T-cell (primary cell): ENCODE measurements around the gene PYGM. TPM values are rescaled to one million over a fixed set of nuclear protein-coding genes. Genes with fewer than 3 reads are reported as not detected.
A peak's percentile ranks its signal among the peaks of the same experiment; 100 is the strongest.

Experiments
- ATAC-seq, 4 experiments: fragments of 200-7000 bp in 3 of 4; fragments of 150-1000 bp in 1 of 4; cut with Tn5 transposase; replicated peaks in 1 of 4; 1 replicate in 3 of 4; 2 replicates in 1 of 4; pipeline ENCODE4 v1.10.0; 2021; ENCODE audit warnings: moderate library complexity in 3 of 4, mild to moderate bottlenecking in 2 of 4, moderate number of reproducible peaks in 1 of 4
- CTCF ChIA-PET, 2 donors: fragments of 300-600 bp; sonication (Branson Sonifier 250); formaldehyde crosslinking; loops; one replicate each; lab custom pipeline; 2022; ENCODE audit warnings: antibody characterized with exemption in 2 of 2; lab: Charles Lee
- POLR2A ChIA-PET, 2 donors: fragments of 300-600 bp; sonication (Branson Sonifier 250); formaldehyde crosslinking; loops; one replicate each; lab custom pipeline; 2022; ENCODE audit warnings: antibody characterized with exemption in 2 of 2; lab: Charles Lee
- DNase-seq, 35 experiments: peaks; one replicate each; pipeline versions ENCODE4 v3.0.0 to v3.0.0-alpha.2; 2013 to 2023
- H3K27ac ChIP-seq: one replicate; pipeline ENCODE4 v1.5.1; 2013; ENCODE audit warnings: low read length
- H3K27me3 ChIP-seq, 2 experiments: replicated peaks in 1 of 2; 1 replicate in 1 of 2; 2 replicates in 1 of 2; pipeline versions ENCODE4 v1.6.1 to v1.7.0; 2013; ENCODE audit warnings: low read length in 1 of 2, mixed read lengths in 1 of 2; ENCODE audit not compliant: control insufficient read depth in 2 of 2, insufficient read depth in 2 of 2; ENCODE audit errors: extremely low read depth in 1 of 2
- H3K36me3 ChIP-seq, 2 donors: 1 replicate in 1 of 2; 2 replicates in 1 of 2; pipeline versions ENCODE4 v1.6.1 to v1.7.0; 2013; ENCODE audit warnings: low read length in 1 of 2; ENCODE audit not compliant: control insufficient read depth in 2 of 2, insufficient read depth in 1 of 2; ENCODE audit errors: extremely low read depth in 1 of 2
- H3K4me1 ChIP-seq, 2 experiments: 1 replicate in 1 of 2; 2 replicates in 1 of 2; pipeline versions ENCODE4 v1.6.1 to v1.7.0; 2013; ENCODE audit warnings: low read length in 2 of 2, mixed read lengths in 1 of 2; ENCODE audit not compliant: insufficient read depth in 2 of 2, control insufficient read depth in 1 of 2; ENCODE audit errors: extremely low read depth in 1 of 2
- H3K4me3 ChIP-seq, 2 donors: 1 replicate in 1 of 2; 2 replicates in 1 of 2; pipeline versions ENCODE4 v1.5.1 to v1.7.0; 2013; ENCODE audit warnings: mild to moderate bottlenecking in 2 of 2, low read length in 1 of 2, moderate library complexity in 1 of 2; ENCODE audit not compliant: control insufficient read depth in 1 of 2; ENCODE audit errors: extremely low read depth in 1 of 2
- H3K9me3 ChIP-seq: 2 replicates; pipeline ENCODE4 v1.7.0; 2013
- H3K27ac Mint-ChIP-seq, 2 donors: one replicate each; pipeline ENCODE4 v1.8.0; 2020 to 2021; ENCODE audit warnings: mild to moderate bottlenecking in 2 of 2, mixed read lengths in 2 of 2
- H3K27me3 Mint-ChIP-seq, 2 donors: one replicate each; pipeline ENCODE4 v1.8.0; 2021 to 2022; ENCODE audit warnings: mixed read lengths in 2 of 2
- H3K36me3 Mint-ChIP-seq: one replicate; pipeline ENCODE4 v1.8.0; 2021; ENCODE audit warnings: mixed read lengths
- H3K4me1 Mint-ChIP-seq, 3 donors: one replicate each; pipeline ENCODE4 v1.8.0; 2020 to 2022; ENCODE audit warnings: mixed read lengths in 3 of 3, mild to moderate bottlenecking in 1 of 3
- H3K4me3 Mint-ChIP-seq, 3 donors: one replicate each; pipeline ENCODE4 v1.8.0; 2020 to 2022; ENCODE audit warnings: mild to moderate bottlenecking in 3 of 3, mixed read lengths in 3 of 3, moderate library complexity in 3 of 3
- H3K9me3 Mint-ChIP-seq, 3 donors: one replicate each; pipeline ENCODE4 v1.8.0; 2020 to 2022; ENCODE audit warnings: mixed read lengths in 3 of 3
- WGBS: methylation state at CpG from one replicate; pipeline ENCODE4 v1.1.5; 2013; ENCODE audit warnings: missing lambda C conversion rate; ENCODE audit not compliant: insufficient coverage; 5-methylcytosine and 5-hydroxymethylcytosine counted together
- total RNA-seq, 35 experiments: library from RNA in 6 of 35; stranded (reverse) in 6 of 35; fragments of 120-200 nt in 1 of 35; gene quantifications; one replicate each; pipeline versions ENCODE4 v1.2.1 to v1.2.4 and lab custom pipeline; 2013 to 2026

PYGM gene
- total RNA-seq, 5 donors from 2014 or later (not counting 1 experiment from before 2014, with no cell fraction given) = 7.4 to 34.7 (median 8.5) TPM

DNA sequence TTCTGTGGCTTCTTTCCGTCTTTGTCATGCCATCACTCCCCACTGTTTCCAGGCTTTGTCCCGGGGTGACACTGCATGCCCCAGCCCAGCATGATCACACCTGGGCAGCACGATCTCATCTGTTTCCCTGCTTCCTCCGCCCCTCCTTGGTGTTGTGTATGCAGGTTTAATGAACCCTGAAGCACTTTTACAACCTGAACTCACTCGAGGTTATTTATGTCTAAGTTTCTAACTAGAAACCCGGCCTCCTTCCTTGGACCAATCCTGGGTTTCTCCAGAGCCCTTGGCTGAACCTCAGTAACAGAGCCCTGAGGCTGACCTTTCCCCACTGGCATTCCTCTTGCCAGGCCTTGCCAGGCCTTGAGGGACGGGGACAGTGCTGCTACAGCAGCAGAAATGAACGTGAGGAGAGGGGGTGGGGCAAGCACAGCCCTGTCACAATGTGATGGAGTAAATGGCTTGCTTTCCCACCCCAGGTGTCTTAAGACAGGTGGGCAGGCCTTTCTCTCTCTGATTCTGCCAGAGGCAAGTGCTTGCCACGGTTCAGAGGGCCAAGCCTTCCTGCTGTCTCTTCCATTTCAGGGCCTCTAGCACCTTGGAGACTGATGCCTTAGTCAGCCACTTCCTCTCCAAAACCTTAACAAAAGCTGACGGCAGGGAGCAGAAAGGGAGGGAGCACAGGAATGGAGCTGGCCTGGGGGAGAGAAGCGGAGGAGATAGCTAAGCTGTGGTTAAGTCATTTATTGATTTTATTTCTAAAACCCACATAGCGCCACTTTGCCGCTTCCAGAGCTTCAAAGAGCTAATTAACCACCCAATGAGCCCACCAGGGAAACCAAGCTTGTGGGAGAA is 3.1 kb upstream of the PYGM start:
- ChIA-PET POLR2A (interaction anchor here (0.6 to 3.0 kb wide), 8 partner anchors 9 to 432 kb away, joined by 3 to 17 read pairs (median 5); partner anchors contain the start of genes RASGRP2 (in 1 of the 2) and SF1 (in 1 of the 2)), CTCF (interaction anchor here in 1 of 2 donors (1.0 to 1.8 kb wide), 4 partner anchors 9 to 16 kb away, joined by 3 to 9 read pairs (median 4); partner anchors contain the start of gene SF1)
- Histone ChIP-seq H3K27ac (peak overlapping the region; percentile 74), H3K4me3 (peak overlapping the region in 1 of 2 donors; percentile 30), H3K36me3 (peaks cover 11 to 53% of the 10 kb centered on the region in 2 donors), H3K4me1 (peaks cover 65 to 100% of the 10 kb centered on the region in 2 experiments), H3K27me3 (no peaks in the 10 kb centered on the region), H3K9me3 (no peaks in the 10 kb centered on the region)
- H3K4me1 Mint-ChIP-seq = peaks cover 83 to 87% (median 86%) of the 10 kb centered on the region in 3 donors
- H3K27ac Mint-ChIP-seq = peak overlapping the region; percentile 88 to 97
- H3K9me3 Mint-ChIP-seq = no peaks in the 10 kb centered on the region
- no peaks in the 10 kb centered on the region for H3K27me3 Mint-ChIP-seq
- peak in 5 of 35 experiments; percentile 26 to 55 (median 28) for DNase-seq
- peak overlapping the region; percentile 25 to 86 (median 70) for H3K4me3 Mint-ChIP-seq
- WGBS = 80% methylated on average over 1 of the region's 13 CpGs
- ATAC-seq = peak in 3 of 4 experiments; percentile 4 to 14 (median 10)
- H3K36me3 Mint-ChIP-seq = peaks cover 42% of the 10 kb centered on the region

GRCh38 chr11:64762277-64762673 is 2.5 kb upstream of the PYGM start:
- Mint-ChIP-seq H3K9me3 (no peaks in the 10 kb centered on the region), H3K27ac (peak overlapping the region; percentile 88 to 97), H3K4me1 (peaks cover 77 to 85% (median 83%) of the 10 kb centered on the region in 3 donors), H3K4me3 (peak overlapping the region; percentile 25 to 86 (median 70)), H3K27me3 (no peaks in the 10 kb centered on the region), H3K36me3 (peaks cover 38% of the 10 kb centered on the region)
- Histone ChIP-seq H3K4me1 (peaks cover 60 to 100% of the 10 kb centered on the region in 2 experiments), H3K27ac (peak overlapping the region; percentile 74), H3K36me3 (peaks cover 15 to 50% of the 10 kb centered on the region in 2 donors), H3K27me3 (no peaks in the 10 kb centered on the region), H3K4me3 (no peak overlapping the region), H3K9me3 (no peaks in the 10 kb centered on the region)
- DNase-seq = no peak
- ChIA-PET CTCF (interaction anchor here in 1 of 2 donors (0.7 to 1.4 kb wide), 3 partner anchors 12 to 16 kb away, joined by 3 to 4 read pairs (median 3); partner anchors contain the start of gene SF1), POLR2A (interaction anchor here (0.6 to 3.0 kb wide), 4 partner anchors 11 to 432 kb away, joined by 3 to 15 read pairs (median 8); partner anchors contain the start of gene SF1 (in 1 of the 2))
- no peak for ATAC-seq
- 61% methylated on average over 4 of the region's 5 CpGs for WGBS

GRCh38 chr11:64760759-64761420 is 1.1 kb upstream of the PYGM start:
- no peaks in the 10 kb centered on the region for H3K27me3 Mint-ChIP-seq
- peaks cover 34% of the 10 kb centered on the region for H3K36me3 Mint-ChIP-seq
- DNase-seq (no peak), ATAC-seq (no peak)
- H3K9me3 Mint-ChIP-seq = no peaks in the 10 kb centered on the region
- H3K4me3 Mint-ChIP-seq = peak overlapping the region in 2 of 3 donors; percentile 21 to 86
- CTCF ChIA-PET = interaction anchor here (0.6 to 1.3 kb wide), 4 partner anchors 10 to 90 kb away, joined by 3 to 7 read pairs (median 4); no protein-coding TSS in a partner anchor
- Histone ChIP-seq H3K27ac (peak overlapping the region; percentile 56), H3K27me3 (no peaks in the 10 kb centered on the region), H3K4me1 (peaks cover 52 to 95% of the 10 kb centered on the region in 2 experiments), H3K4me3 (no peak overlapping the region), H3K36me3 (peaks cover 17 to 39% of the 10 kb centered on the region in 2 donors), H3K9me3 (no peaks in the 10 kb centered on the region)
- peaks cover 66 to 76% (median 74%) of the 10 kb centered on the region in 3 donors for H3K4me1 Mint-ChIP-seq
- POLR2A ChIA-PET = interaction anchor here (0.6 to 2.0 kb wide), 10 partner anchors 12 to 699 kb away, joined by 3 to 11 read pairs (median 3); no protein-coding TSS in a partner anchor
- 81% methylated on average over 6 of the region's 7 CpGs for WGBS
- peak overlapping the region; percentile 88 to 93 for H3K27ac Mint-ChIP-seq

- 95% methylated on average over 18 of the region's 21 CpGs for WGBS
- ATAC-seq (no peak), DNase-seq (no peak)
- CTCF ChIA-PET = interaction anchor here in 1 of 2 donors (0.7 to 1.3 kb wide), 3 partner anchors 8 to 15 kb away, joined by 3 to 7 read pairs (median 4); no protein-coding TSS in a partner anchor
- no peaks in the 10 kb centered on the region for H3K27me3 Mint-ChIP-seq
- H3K27ac Mint-ChIP-seq = peak overlapping the region; percentile 22 to 93
- POLR2A ChIA-PET = interaction anchor here (0.6 to 0.8 kb wide), 4 partner anchors 18 to 1822 kb away, joined by 4 to 10 read pairs (median 6); no protein-coding TSS in a partner anchor
- Histone ChIP-seq H3K9me3 (no peaks in the 10 kb centered on the region), H3K27me3 (no peaks in the 10 kb centered on the region), H3K4me3 (no peak overlapping the region), H3K4me1 (peaks cover 41 to 90% of the 10 kb centered on the region in 2 experiments), H3K27ac (no peak overlapping the region), H3K36me3 (peaks cover 17 to 25% of the 10 kb centered on the region in 2 donors)
- peak overlapping the region in 1 of 3 donors; percentile 60 for H3K4me3 Mint-ChIP-seq
- H3K36me3 Mint-ChIP-seq = peaks cover 19% of the 10 kb centered on the region
- peaks cover 51 to 60% (median 59%) of the 10 kb centered on the region in 3 donors for H3K4me1 Mint-ChIP-seq
- H3K9me3 Mint-ChIP-seq = no peaks in the 10 kb centered on the region
Measured at GRCh38 chr11:64759131-64759721, 548 bp downstream of the PYGM start.

- peak overlapping the region in 1 of 2 donors; percentile 65 for H3K27ac Mint-ChIP-seq
- H3K4me1 Mint-ChIP-seq = peaks cover 44 to 54% (median 53%) of the 10 kb centered on the region in 3 donors
- no peaks in the 10 kb centered on the region for H3K9me3 ChIP-seq
- H3K9me3 Mint-ChIP-seq = no peaks in the 10 kb centered on the region
- ChIA-PET POLR2A (interaction anchor here in 1 of 2 donors (0.5 to 0.6 kb wide), 3 partner anchors 114 to 1823 kb away, joined by 4 to 8 read pairs (median 4); no protein-coding TSS in a partner anchor), CTCF (no interaction called here)
- no peaks in the 10 kb centered on the region for H3K27me3 Mint-ChIP-seq
- H3K36me3 Mint-ChIP-seq = peaks cover 13% of the 10 kb centered on the region
- peaks cover 17 to 28% of the 10 kb centered on the region in 2 donors for H3K36me3 ChIP-seq
- no peak overlapping the region for H3K4me3 ChIP-seq
- no peak overlapping the region for H3K27ac ChIP-seq
- DNase-seq = peak in 1 of 35 experiments; percentile 23
- no peak overlapping the region for H3K4me3 Mint-ChIP-seq
- no peaks in the 10 kb centered on the region for H3K27me3 ChIP-seq
- H3K4me1 ChIP-seq = peaks cover 37 to 88% of the 10 kb centered on the region in 2 experiments
- ATAC-seq = no peak
- 98% methylated on average over 5 of the region's 15 CpGs for WGBS
Measured at GRCh38 chr11:64758330-64759079, 1.3 kb downstream of the PYGM start.
